Fibroblast of skin of abdomen (primary cell): ENCODE measurements around the gene XKR7.

Experiments
- DNase-seq: peaks from one replicate; pipeline ENCODE4 v3.0.0-alpha.2; 2013

The XKR7 gene

DNA sequence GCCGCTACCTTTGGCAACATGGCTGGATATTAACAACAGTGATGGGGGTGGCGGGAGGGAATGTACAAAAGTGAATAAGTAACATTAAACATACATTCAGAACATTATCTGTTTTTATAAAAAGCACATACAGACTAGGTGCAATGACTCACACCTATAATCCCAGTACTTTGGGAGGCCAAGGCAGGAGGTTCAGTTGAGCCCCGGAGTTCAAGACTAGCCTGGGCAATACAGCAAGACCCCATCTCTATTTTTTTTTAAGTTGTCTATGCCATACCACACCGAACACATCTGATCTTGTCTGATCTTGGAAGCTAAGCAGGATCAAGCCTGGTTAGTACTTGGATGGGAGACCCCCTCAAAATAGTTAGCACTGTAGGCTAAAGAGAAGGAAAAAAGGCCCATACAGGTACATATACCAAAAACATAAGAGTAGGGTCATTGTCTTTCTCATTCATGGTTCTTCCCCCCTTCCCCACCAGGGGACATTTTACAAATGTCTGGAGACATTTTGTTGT, 82.4 kb downstream of the XKR7 start:
- DNase-seq = no peak

DNA sequence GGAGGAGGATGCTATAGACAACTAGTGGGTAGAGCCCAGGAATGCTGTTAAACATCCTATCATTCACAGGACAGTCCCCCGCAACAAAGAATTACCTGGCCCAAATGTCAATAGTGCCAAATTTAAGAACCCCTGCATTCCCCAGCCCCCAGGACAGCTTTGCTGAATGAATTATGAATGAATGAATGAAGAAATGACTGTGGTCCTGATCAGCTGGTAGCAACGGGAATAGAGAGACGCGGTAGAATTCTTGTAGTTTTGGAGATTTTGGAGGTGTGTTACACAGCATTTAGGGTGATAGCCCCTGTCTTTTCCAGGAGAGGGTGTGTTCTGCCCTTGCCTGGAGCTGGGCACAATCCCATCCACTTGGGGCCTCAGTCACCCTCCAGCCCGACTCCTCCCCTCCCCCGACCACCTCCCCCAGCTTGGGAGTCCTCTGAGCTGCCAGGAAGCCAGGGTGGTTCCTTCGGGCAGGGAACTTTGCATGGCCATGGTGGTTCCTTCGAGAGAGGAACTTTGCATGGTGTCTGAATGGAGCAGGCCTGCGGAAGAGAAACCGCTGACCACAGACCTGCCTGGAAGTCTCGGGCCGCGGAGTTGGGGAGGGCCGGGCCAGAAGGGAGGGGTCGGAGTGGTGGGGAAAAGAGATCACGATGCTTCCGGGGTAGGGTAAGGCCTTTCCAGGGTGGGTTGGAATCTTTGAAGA, 83.1 kb downstream of the XKR7 start:
- DNase-seq = no peak

DNA sequence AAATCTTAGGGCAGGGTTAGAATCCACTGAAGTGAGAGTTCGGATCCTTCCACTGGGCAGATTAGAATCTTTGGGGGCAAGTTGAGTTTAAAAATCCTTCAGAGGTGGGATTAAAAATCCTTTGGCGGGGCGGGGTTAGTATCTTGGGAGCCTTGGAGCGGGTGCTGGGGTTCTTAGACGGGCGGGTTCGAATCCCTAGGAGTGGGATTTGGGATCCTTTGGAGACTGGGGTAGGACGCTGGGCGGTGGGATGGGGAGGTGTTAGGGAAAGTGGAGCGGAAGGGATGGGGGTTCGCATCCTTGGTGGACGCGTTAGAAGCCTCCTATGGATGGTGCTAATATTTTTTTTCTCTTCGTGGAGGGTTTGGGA, 83.8 kb downstream of the XKR7 start:
- no peak for DNase-seq

DNA sequence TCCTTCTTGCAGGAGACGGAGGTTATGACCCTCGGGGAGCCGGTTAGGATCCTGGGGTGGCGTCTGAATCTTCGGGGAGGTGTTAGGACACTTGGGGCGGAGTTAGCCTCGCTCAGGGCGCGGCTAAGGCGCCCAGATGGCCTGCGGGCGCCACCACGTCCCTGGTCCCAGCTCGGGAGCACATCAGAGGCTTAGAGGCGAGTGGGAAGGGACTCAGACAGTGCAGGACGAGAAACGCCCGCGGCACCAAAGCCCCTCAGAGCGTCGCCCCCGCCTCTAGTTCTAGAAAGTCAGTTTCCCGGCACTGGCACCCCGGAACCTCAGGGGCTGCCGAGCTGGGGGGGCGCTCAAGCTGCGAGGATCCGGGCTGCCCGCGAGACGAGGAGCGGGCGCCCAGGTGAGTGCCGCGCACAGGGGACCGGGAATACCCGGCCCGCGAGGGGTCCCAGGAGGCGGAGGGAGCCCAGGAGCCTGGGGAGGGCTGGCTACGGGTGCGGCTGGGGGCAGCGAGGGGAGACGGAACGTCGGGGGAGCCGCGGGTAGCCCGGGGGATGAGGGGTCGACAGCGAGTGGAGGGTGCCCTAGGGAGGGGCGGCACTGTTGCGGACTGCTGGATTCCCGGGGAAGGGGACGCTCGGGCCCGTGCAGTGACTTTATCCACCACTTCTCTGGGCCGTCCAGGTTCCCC, 84.3 kb downstream of the XKR7 start, which contains the start of gene HCK:
Gene HCK, plus strand, starts transcription at position 153 of the 688 bp plus-strand sequence.
- DNase-seq = no peak

DNA sequence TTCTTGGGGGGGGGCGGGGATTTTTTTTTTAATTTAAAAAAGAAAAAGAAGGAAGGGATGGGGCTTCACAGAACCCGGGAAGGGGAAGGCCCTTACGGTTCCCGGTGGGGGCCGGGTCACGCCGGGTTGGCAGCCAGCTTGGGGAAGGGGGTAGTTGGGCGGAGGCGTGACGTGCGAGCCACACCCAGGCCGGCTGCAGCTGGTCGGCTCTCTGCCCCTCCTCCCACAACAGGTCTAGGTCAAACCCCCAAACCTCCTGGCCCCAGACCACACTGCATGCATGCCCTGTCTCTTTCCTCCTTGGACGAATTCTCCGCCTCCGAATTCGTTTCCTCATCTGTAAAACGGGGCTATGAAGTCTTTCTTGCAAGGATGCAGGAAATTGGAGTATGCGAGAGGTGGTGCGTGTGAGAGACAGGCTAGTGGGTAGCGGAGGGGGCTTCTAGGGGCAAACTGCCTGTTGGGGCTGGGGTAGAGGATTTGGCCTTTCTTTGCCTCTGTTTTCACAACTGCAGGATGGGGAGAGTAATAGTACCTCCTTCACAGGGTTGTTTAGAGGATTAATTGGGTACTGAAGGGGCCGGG, 84.9 kb downstream of the XKR7 start:
- DNase-seq = no peak
